ENCODE results near the gene ARNT2. TPM values are rescaled to one million over a fixed set of nuclear protein-coding genes. Genes with fewer than 3 reads are reported as not detected.

The ARNT2 gene
- polyA plus RNA-seq, 1 of the 3 experiments (the other 2 are of a cell fraction), result 17.0 TPM

GRCh38 chr15:80459818-80460217 lies 55.6 kb downstream of the ARNT2 start:
- Histone ChIP-seq H4K20me1 (ENCODE audit: insufficient read depth) (no peaks in the 10 kb centered on the region), H3K9ac (no peak overlapping the region), H3K9me3 (no peaks in the 10 kb centered on the region), H3K4me2 (no peak overlapping the region), H3F3A (replicated peaks; ENCODE audit: insufficient read depth) (peaks cover 7% of the 10 kb centered on the region), H2AFZ (ENCODE audit: low read depth) (no peak overlapping the region), H3K4me1 (ENCODE audit: control insufficient read depth in 1 of 2, insufficient read depth in 2 of 2, low read depth in 1 of 2, low read length in 1 of 2) (peaks cover 7 to 13% of the 10 kb centered on the region in 2 experiments; a peak in 3 of 4 replicates), H3K36me3 (replicated peaks in 1 of 2; ENCODE audit: control insufficient read depth in 1 of 2, insufficient read depth in 2 of 2, low read length in 1 of 2) (peaks cover 0 to 5% of the 10 kb centered on the region in 2 experiments), H3K79me2 (ENCODE audit: insufficient read depth) (no peaks in the 10 kb centered on the region), H3K27me3 (ENCODE audit: insufficient read depth) (no peaks in the 10 kb centered on the region), H3K4me3 (ENCODE audit: low read depth in 2 of 2, low read length in 1 of 2) (no peak overlapping the region), H3K9me2 (no peaks in the 10 kb centered on the region), H3K27ac (ENCODE audit: low read depth in 2 of 2, low read length in 1 of 2) (no peak overlapping the region)
- CTCF ChIA-PET, result interaction anchor here (1.7 to 16.5 kb wide), 4 partner anchors 53 to 510 kb away, joined by 5 to 185 read pairs (median 6); partner anchors contain the start of gene CEMIP
- WGBS (ENCODE audit: low lambda C conversion rate), result 95% methylated on average over 3 of the region's 3 CpGs
- POLR2A ChIA-PET, result no interaction called here
- no peak for DNase-seq
- TF ChIP-seq GABPA (IDR thresholded peaks at IDR 0.05; ENCODE audit: low read depth) (no peak), SIN3A (IDR thresholded peaks at IDR 0.05; ENCODE audit: borderline replicate concordance, low read depth, low read length) (no peak)

GRCh38 chr15:80461356-80462095 lies 57.3 kb downstream of the ARNT2 start:
- Histone ChIP-seq H3K9me3 (no peaks in the 10 kb centered on the region), H3K4me1 (ENCODE audit: control insufficient read depth in 1 of 2, insufficient read depth in 2 of 2, low read depth in 1 of 2, low read length in 1 of 2) (peaks cover 3 to 4% of the 10 kb centered on the region in 2 experiments; a peak in 2 of 4 replicates), H3K79me2 (ENCODE audit: insufficient read depth) (no peaks in the 10 kb centered on the region), H3F3A (replicated peaks; ENCODE audit: insufficient read depth) (no peaks in the 10 kb centered on the region), H2AFZ (ENCODE audit: low read depth) (no peak overlapping the region), H3K9ac (no peak overlapping the region), H3K36me3 (replicated peaks in 1 of 2; ENCODE audit: control insufficient read depth in 1 of 2, insufficient read depth in 2 of 2, low read length in 1 of 2) (peaks cover 0 to 5% of the 10 kb centered on the region in 2 experiments), H3K4me3 (ENCODE audit: low read depth in 2 of 2, low read length in 1 of 2) (no peak overlapping the region), H3K27me3 (ENCODE audit: insufficient read depth) (no peaks in the 10 kb centered on the region), H3K9me2 (no peaks in the 10 kb centered on the region), H3K4me2 (no peak overlapping the region), H3K27ac (ENCODE audit: low read depth in 2 of 2, low read length in 1 of 2) (no peak overlapping the region), H4K20me1 (ENCODE audit: insufficient read depth) (no peaks in the 10 kb centered on the region)
- ChIA-PET CTCF (interaction anchor here (1.7 to 16.5 kb wide), 3 partner anchors 51 to 316 kb away, joined by 5 to 185 read pairs (median 6); partner anchors contain the start of gene CEMIP), POLR2A (no interaction called here)
- TF ChIP-seq EP300 (IDR thresholded peaks at IDR 0.05; ENCODE audit: borderline replicate concordance in 1 of 2, low read depth in 1 of 2, low read length in 1 of 2), result no peak
- TF ChIP-seq RAD21 (IDR thresholded peaks at IDR 0.05; ENCODE audit: low read length), result no peak
- TF ChIP-seq RXRA (IDR thresholded peaks at IDR 0.05; ENCODE audit: borderline replicate concordance, low read depth), result no peak
- no peak for TF ChIP-seq MAX (IDR thresholded peaks at IDR 0.05; ENCODE audit: low read depth)
- no peak for TF ChIP-seq RFX5 (IDR thresholded peaks at IDR 0.05; ENCODE audit: low read length)
- WGBS (ENCODE audit: low lambda C conversion rate), result 97% methylated on average over 10 of the region's 14 CpGs
- no peak for DNase-seq

GRCh38 chr15:80462111-80462510 lies 57.9 kb downstream of the ARNT2 start:
- Histone ChIP-seq H3F3A (replicated peaks; ENCODE audit: insufficient read depth) (no peaks in the 10 kb centered on the region), H3K27me3 (ENCODE audit: insufficient read depth) (no peaks in the 10 kb centered on the region), H3K9me3 (no peaks in the 10 kb centered on the region), H3K4me1 (ENCODE audit: control insufficient read depth in 1 of 2, insufficient read depth in 2 of 2, low read depth in 1 of 2, low read length in 1 of 2) (no peaks in the 10 kb centered on the region; a peak in 2 of 4 replicates), H4K20me1 (ENCODE audit: insufficient read depth) (no peaks in the 10 kb centered on the region), H3K9me2 (no peaks in the 10 kb centered on the region), H3K27ac (ENCODE audit: low read depth in 2 of 2, low read length in 1 of 2) (no peak overlapping the region), H2AFZ (ENCODE audit: low read depth) (no peak overlapping the region), H3K4me2 (no peak overlapping the region), H3K79me2 (ENCODE audit: insufficient read depth) (no peaks in the 10 kb centered on the region), H3K4me3 (ENCODE audit: low read depth in 2 of 2, low read length in 1 of 2) (no peak overlapping the region), H3K9ac (no peak overlapping the region), H3K36me3 (replicated peaks in 1 of 2; ENCODE audit: control insufficient read depth in 1 of 2, insufficient read depth in 2 of 2, low read length in 1 of 2) (peaks cover 0 to 5% of the 10 kb centered on the region in 2 experiments)
- 82% methylated on average over 6 of the region's 6 CpGs for WGBS (ENCODE audit: low lambda C conversion rate)
- TF ChIP-seq SMC3 (IDR thresholded peaks at IDR 0.05; ENCODE audit: low read depth, low read length) (no peak), USF2 (IDR thresholded peaks at IDR 0.05; ENCODE audit: borderline replicate concordance, low read depth, low read length) (no peak), RAD21 (IDR thresholded peaks at IDR 0.05; ENCODE audit: low read length) (no peak), YY1 (IDR thresholded peaks at IDR 0.05; ENCODE audit: low read depth) (no peak), JUND (IDR thresholded peaks at IDR 0.05) (no peak)
- DNase-seq, result no peak
- CTCF ChIA-PET, result interaction anchor here (1.1 to 1.3 kb wide), 2 partner anchors 314 to 508 kb away, joined by 3 to 4 read pairs; no protein-coding TSS in a partner anchor
- POLR2A ChIA-PET, result interaction anchor here (0.6 kb wide), 1 partner anchor 195 kb away, joined by 4 read pairs; no protein-coding TSS in a partner anchor
